GM19395 (cell line): Measurements from ENCODE around the gene SORCS2.

Experiments used
- ATAC-seq: cut with Tn5 transposase; IDR thresholded peaks from one replicate; pipeline ENCODE4 v1.9.1; 2021; ENCODE audit warnings: mild to moderate bottlenecking, moderate library complexity; ENCODE audit not compliant: unreplicated experiment

Gene SORCS2

GRCh38 chr4:7691982-7692381 is 499.6 kb downstream of the SORCS2 start:
- no peak for ATAC-seq

GRCh38 chr4:7692451-7693236 is 500.3 kb downstream of the SORCS2 start:
- no peak for ATAC-seq

- ATAC-seq: no peak
Measured at GRCh38 chr4:7693237-7693608, 500.9 kb downstream of the SORCS2 start.

GRCh38 chr4:7693711-7694110 is 501.4 kb downstream of the SORCS2 start:
- ATAC-seq: no peak

GRCh38 chr4:7694324-7694723 is 502.0 kb downstream of the SORCS2 start:
- no peak for ATAC-seq

GRCh38 chr4:7697343-7697742 is 505.0 kb downstream of the SORCS2 start:
- ATAC-seq: no peak

GRCh38 chr4:7697821-7698220 is 505.5 kb downstream of the SORCS2 start:
- no peak for ATAC-seq

- no peak for ATAC-seq
Measured at GRCh38 chr4:7698584-7698983, 506.2 kb downstream of the SORCS2 start.

- no peak for ATAC-seq
Measured at GRCh38 chr4:7699031-7699430, 506.7 kb downstream of the SORCS2 start.

GRCh38 chr4:7699825-7700224 is 507.5 kb downstream of the SORCS2 start:
- no peak for ATAC-seq

GRCh38 chr4:7700665-7701064 is 508.3 kb downstream of the SORCS2 start:
- no peak for ATAC-seq

- ATAC-seq: no peak
Measured at GRCh38 chr4:7701866-7702649, 509.7 kb downstream of the SORCS2 start.

GRCh38 chr4:7703688-7704087 is 511.4 kb downstream of the SORCS2 start:
- ATAC-seq: no peak

GRCh38 chr4:7704091-7704490 is 511.8 kb downstream of the SORCS2 start:
- ATAC-seq: no peak

- ATAC-seq: no peak
Measured at GRCh38 chr4:7704625-7705024, 512.3 kb downstream of the SORCS2 start.

GRCh38 chr4:7705062-7705461 is 512.7 kb downstream of the SORCS2 start:
- ATAC-seq: no peak

- no peak for ATAC-seq
Measured at GRCh38 chr4:7705593-7705992, 513.3 kb downstream of the SORCS2 start.

- no peak for ATAC-seq
Measured at GRCh38 chr4:7708238-7708637, 515.9 kb downstream of the SORCS2 start.

- ATAC-seq: no peak
Measured at GRCh38 chr4:7708981-7709380, 516.6 kb downstream of the SORCS2 start.

- no peak for ATAC-seq
Measured at GRCh38 chr4:7709431-7709830, 517.1 kb downstream of the SORCS2 start.

- ATAC-seq: no peak
Measured at GRCh38 chr4:7710126-7710525, 517.8 kb downstream of the SORCS2 start.

GRCh38 chr4:7710576-7711306 is 518.4 kb downstream of the SORCS2 start:
- no peak for ATAC-seq
